GM12878 (cell line): Measurements from ENCODE around the gene BATF. TPM values are rescaled to one million over a fixed set of nuclear protein-coding genes. Genes with fewer than 3 reads are reported as not detected.

Experiments
- ATAC-seq: fragments of 200-7000 bp; cut with Tn5 transposase; 3 replicates; pipeline ENCODE4 v1.9.1; 2020; ENCODE audit warnings: mild to moderate bottlenecking, moderate library complexity
- BruUV-seq: library from RNA; stranded (reverse); fragments of 400-500 nt; replicated peaks from 2 replicates; lab custom pipeline; 2021; lab: Mats Ljungman, UMichigan
- CTCF ChIA-PET: fragments of 300-600 bp; sonication (Branson Sonifier 250); formaldehyde crosslinking; extraction: SDS; loops from one replicate; lab custom pipeline; 2021; ENCODE audit warnings: inconsistent platforms; lab: Yijun Ruan, JAX
- POLR2A ChIA-PET: fragments of 350-600 bp; formaldehyde crosslinking; extraction: SDS; loops from one replicate; lab custom pipeline; 2021; ENCODE audit warnings: inconsistent platforms; lab: Charles Lee
- RAD21 ChIA-PET: fragments of 300-600 bp; sonication (Branson Sonifier 250); formaldehyde crosslinking; loops from one replicate; lab custom pipeline; 2023; ENCODE audit warnings: antibody characterized with exemption; ENCODE audit not compliant: unreplicated experiment; lab: Charles Lee
- SMC1A ChIA-PET: fragments of 300-600 bp; sonication (Branson Sonifier 250); formaldehyde crosslinking; loops from one replicate; lab custom pipeline; 2023; ENCODE audit not compliant: unreplicated experiment, uncharacterized antibody; lab: Charles Lee
- DNase-seq: peaks from one replicate; pipeline ENCODE4 v3.0.0-alpha.2; 2011; ENCODE audit warnings: low read depth, low spot score
- FAIRE-seq: peaks from 3 replicates; lab custom pipeline; 2011; peaks lifted over from hg19 to GRCh38; lab: Jason Lieb, UNC
- H2AFZ ChIP-seq: 2 replicates; pipeline ENCODE4 v1.6.0; 2011; ENCODE audit warnings: low read depth, low read length, control low read depth; ENCODE audit not compliant: control insufficient read depth
- H3K27ac ChIP-seq: 2 replicates; pipeline ENCODE4 v1.5.1; 2011; ENCODE audit warnings: control low read depth; ENCODE audit not compliant: control insufficient read depth, insufficient read depth
- H3K27me3 ChIP-seq, 2 experiments: replicated peaks in 1 of 2; 2 replicates each; pipeline versions ENCODE4 v1.6.0 to v1.6.1; 2011; ENCODE audit warnings: low read length in 1 of 2; ENCODE audit not compliant: control insufficient read depth in 2 of 2, insufficient read depth in 2 of 2
- H3K36me3 ChIP-seq, 2 experiments: 2 replicates each; pipeline ENCODE4 v1.5.1; 2011; ENCODE audit warnings: low read length in 1 of 2; ENCODE audit not compliant: control insufficient read depth in 2 of 2, insufficient read depth in 2 of 2
- H3K4me1 ChIP-seq: 2 replicates; pipeline ENCODE4 v1.6.1; 2011; ENCODE audit warnings: mild to moderate bottlenecking, low read length, moderate library complexity, mixed read lengths; ENCODE audit not compliant: control insufficient read depth, insufficient read depth
- H3K4me2 ChIP-seq: 2 replicates; pipeline ENCODE4 v1.6.0; 2011; ENCODE audit warnings: control low read depth; ENCODE audit not compliant: control insufficient read depth, insufficient read depth
- H3K4me3 ChIP-seq: fragments of 200-600 bp; sonication (generic); 2 replicates; pipeline ENCODE4 v1.5.1; 2016
- H3K79me2 ChIP-seq: 2 replicates; pipeline ENCODE4 v1.6.0; 2011; ENCODE audit warnings: low read length; ENCODE audit not compliant: control insufficient read depth, insufficient read depth
- H3K9ac ChIP-seq: 2 replicates; pipeline ENCODE4 v1.8.0; 2011; ENCODE audit warnings: low read length, control low read depth, mixed read lengths; ENCODE audit not compliant: control insufficient read depth, insufficient read depth
- H3K9me3 ChIP-seq: replicated peaks from 3 replicates; pipeline ENCODE4 v1.5.1; 2011; ENCODE audit warnings: mild to moderate bottlenecking, low read length; ENCODE audit not compliant: control insufficient read depth, insufficient read depth
- H4K20me1 ChIP-seq: 2 replicates; pipeline ENCODE4 v1.6.0; 2011; ENCODE audit not compliant: control insufficient read depth, insufficient read depth
- ATF2 ChIP-seq: IDR thresholded peaks from 2 replicates; pipeline ENCODE4 v1.6.1; 2012; ENCODE audit warnings: low read length, inconsistent platforms
- ATF7 ChIP-seq: fragments of 450-650 bp; IDR thresholded peaks from 2 replicates; pipeline ENCODE4 v1.6.1; 2016; ENCODE audit warnings: low read depth, mild to moderate bottlenecking
- BCL11A ChIP-seq: IDR thresholded peaks from 2 replicates; pipeline ENCODE4 v1.6.1; 2011; ENCODE audit warnings: low read depth, low read length
- CEBPZ ChIP-seq: fragments of 150-350 bp; IDR thresholded peaks from 2 replicates; pipeline ENCODE4 v1.6.1; 2016; ENCODE audit warnings: low read depth, low read length
- CTCF ChIP-seq, 3 experiments: IDR thresholded peaks in 2 of 3; conservative IDR thresholded peaks in 1 of 3; 2 replicates each; pipeline ENCODE4 v1.5.1; 2011; ENCODE audit warnings: low read depth in 3 of 3, low read length in 3 of 3, mild to moderate bottlenecking in 3 of 3, control low read depth in 2 of 3, moderate library complexity in 2 of 3, inconsistent platforms in 1 of 3, mixed read lengths in 1 of 3; ENCODE audit not compliant: control insufficient read depth in 2 of 3, insufficient read depth in 1 of 3; ENCODE audit errors: extremely low read depth in 1 of 3
- JUND ChIP-seq: IDR thresholded peaks from 2 replicates; pipeline ENCODE4 v1.6.1; 2012; ENCODE audit warnings: low read depth, mild to moderate bottlenecking, low read length, improper control_type of control experiment, moderate library complexity
- MEF2A ChIP-seq: IDR thresholded peaks from 2 replicates; pipeline ENCODE4 v1.6.1; 2011; ENCODE audit warnings: low read depth, mild to moderate bottlenecking, low read length, moderate library complexity; ENCODE audit not compliant: insufficient read depth
- RAD21 ChIP-seq: IDR thresholded peaks from 2 replicates; pipeline ENCODE4 v1.6.1; 2011; ENCODE audit warnings: mild to moderate bottlenecking, low read depth, low read length, moderate library complexity; ENCODE audit not compliant: insufficient read depth
- RAD51 ChIP-seq: fragments of 450-650 bp; IDR thresholded peaks from 2 replicates; pipeline ENCODE4 v1.6.1; 2016; ENCODE audit warnings: moderate library complexity, mild to moderate bottlenecking, inconsistent platforms
- SMARCA5 ChIP-seq: fragments of 450-650 bp; IDR thresholded peaks from 2 replicates; pipeline ENCODE4 v1.6.1; 2017; ENCODE audit warnings: mild to moderate bottlenecking
- TARDBP ChIP-seq: IDR thresholded peaks from 2 replicates; pipeline ENCODE4 v1.6.1; 2016; ENCODE audit warnings: borderline replicate concordance
- ZBTB4 ChIP-seq: fragments of 450-650 bp; formaldehyde crosslinking; IDR thresholded peaks from 2 replicates; pipeline ENCODE4 v1.4.0; 2022; ENCODE audit warnings: mild to moderate bottlenecking, moderate library complexity
- ZNF24 ChIP-seq: fragments of 450-650 bp; IDR thresholded peaks from 2 replicates; pipeline ENCODE4 v1.6.1; 2017; ENCODE audit warnings: antibody characterized with exemption, mild to moderate bottlenecking
- WGBS: methylation state at CpG from one replicate; pipeline ENCODE4 v1.1.6; 2016; ENCODE audit warnings: low lambda C conversion rate; ENCODE audit not compliant: insufficient replicate concordance, insufficient coverage; ENCODE audit errors: missing lambda C conversion rate; 5-methylcytosine and 5-hydroxymethylcytosine counted together
- in situ Hi-C: fragments of 300-500 bp; cut with MboI; formaldehyde crosslinking; loops from 9 replicates; pipeline ENCODE4 v1.14.3; 2018; ENCODE audit warnings: mixed read lengths
- intact Hi-C: fragments of 100-400 bp; cut with micrococcal nuclease; formaldehyde crosslinking; loops from one replicate; pipeline ENCODE4 v1.14.2; 2022; ENCODE audit not compliant: unreplicated experiment
- polyA plus RNA-seq, 11 experiments: library from polyadenylated mRNA; depleted of rRNA in 4 of 11; unstranded in 6 of 11; stranded (reverse) in 5 of 11; fragments of >200 nt; fragmentation: Nextera tagmentation in 4 of 11; fragmentation: Illumina TruSeq in 1 of 11; extraction: Ambion mirVana in 4 of 11; extraction: Trizol in 1 of 11; gene quantifications; 1 replicate in 1 of 11; 2 replicates in 10 of 11; pipeline versions ENCODE4 v1.2.1 to v1.2.3, GENCODE V29; 2011 to 2016; ENCODE audit warnings: inconsistent platforms in 2 of 11, missing spikeins in 2 of 11, low read depth in 1 of 11
- total RNA-seq, 4 experiments: library from RNA; depleted of rRNA in 3 of 4; stranded (reverse); fragments of >200 nt in 3 of 4; fragmentation: Illumina TruSeq in 1 of 4; extraction: Trizol in 1 of 4; gene quantifications; 2 replicates each; pipeline versions ENCODE4 v1.2.1 to v1.2.3, GENCODE V29; 2013 to 2021

BATF gene
- total and polyA plus RNA-seq, 10 of the 15 experiments (the other 5 are each of a cell fraction or from before 2014, with no cell fraction given): 10.0 to 154 (median 103) TPM

GRCh38 chr14:75489480-75489837 is 32.8 kb upstream of the BATF start:
- DNase-seq (no peak), FAIRE-seq (no peak), ATAC-seq (peak; percentile 6; the same call in 2 of the 3 replicates)
- intact Hi-C loops (loop anchor here (1.0 to 5.0 kb wide), 5 partner anchors 33 to 182 kb away; partner anchors contain the start of genes BATF and JDP2), in situ Hi-C loops (loop anchor here (5.0 to 10.0 kb wide), 2 partner anchors 182 to 365 kb away; partner anchors contain the start of gene NEK9)
- Histone ChIP-seq H2AFZ (peak overlapping the region; percentile 73), H3K4me3 (no peak overlapping the region), H3K36me3 (no peaks in the 10 kb centered on the region), H3K9me3 (peaks cover 8% of the 10 kb centered on the region; the same call in 2 of the 3 replicates), H3K79me2 (no peaks in the 10 kb centered on the region), H3K9ac (peak overlapping the region; percentile 36; the same call in 1 of the 2 replicates), H3K4me1 (peaks cover 46% of the 10 kb centered on the region), H3K27me3 (no peaks in the 10 kb centered on the region), H3K27ac (peak overlapping the region; percentile 63), H3K4me2 (peak overlapping the region; percentile 78), H4K20me1 (no peaks in the 10 kb centered on the region)
- ChIA-PET RAD21 (interaction anchor here (0.8 to 18.1 kb wide), 23 partner anchors 9 to 359 kb away, joined by 3 to 645 read pairs (median 6); partner anchors contain the start of genes BATF and JDP2), CTCF (interaction anchor here (0.7 to 19.8 kb wide), 39 partner anchors 8 to 494 kb away, joined by 3 to 520 read pairs (median 5); partner anchors contain the start of genes BATF, ERG28, JDP2 and NEK9), SMC1A (interaction anchor here (0.5 to 16.1 kb wide), 30 partner anchors 9 to 358 kb away, joined by 3 to 619 read pairs (median 6); partner anchors contain the start of gene BATF), POLR2A (interaction anchor here (1.3 to 16.2 kb wide), 4 partner anchors 10 to 181 kb away, joined by 4 to 385 read pairs (median 13); partner anchors contain the start of gene BATF)
- no TSS peak for BruUV-seq
- 95% methylated on average over 6 of the region's 6 CpGs for WGBS
- TF ChIP-seq JUND (no peak), ATF7 (no peak), RAD51 (no peak), BCL11A (no peak), CTCF (IDR thresholded peaks at IDR 0.05 in 2 of 3, conservative IDR thresholded peaks at IDR 0.05 in 1 of 3; ENCODE audit: control insufficient read depth in 2 of 3, extremely low read depth in 1 of 3, insufficient read depth in 1 of 3, low read depth in 3 of 3, low read length in 3 of 3) (peak in 1 of 3 experiments; percentile 10; a peak in 1 of 6 replicates), SMARCA5 (peak; percentile 44; the same call in 1 of the 2 replicates), RAD21 (peak; percentile 41; the same call in 1 of the 2 replicates), MEF2A (no peak), TARDBP (no peak), ZBTB4 (no peak), CEBPZ (no peak), ZNF24 (peak; percentile 87), ATF2 (no peak)
